OCI-LY3 (cell line): ENCODE measurements around the gene IGFL4.
A peak's percentile ranks its signal among the peaks of the same experiment; 100 is the strongest.

ENCODE experiments used
- H2AFZ ChIP-seq: fragments of 200-600, 300-600 bp; shearing (Covaris generic); 2 replicates; pipeline ENCODE4 v1.6.0; 2014; ENCODE audit warnings: antibody characterized with exemption, low read depth, low read length
- H3K27ac ChIP-seq: fragments of 200-600, 300-600 bp; sonication (generic); 2 replicates; pipeline ENCODE4 v1.5.1; 2014; ENCODE audit warnings: mild to moderate bottlenecking, low read length, moderate library complexity, mixed read lengths
- H3K27me3 ChIP-seq: fragments of 200-600, 300-600 bp; sonication (generic); 2 replicates; pipeline ENCODE4 v1.6.1; 2014; ENCODE audit warnings: low read depth, low read length, mixed read lengths
- H3K36me3 ChIP-seq: fragments of 200-600, 300-600 bp; sonication (generic); replicated peaks from 2 replicates; pipeline ENCODE3; 2014; ENCODE audit warnings: low read depth, low read length, mixed read lengths
- H3K4me1 ChIP-seq: fragments of 300-600, 200-600 bp; sonication (generic); 2 replicates; pipeline ENCODE4 v1.6.1; 2014; ENCODE audit warnings: low read length, mixed read lengths
- H3K4me2 ChIP-seq: fragments of 200-600, 300-600 bp; sonication (generic); 2 replicates; pipeline ENCODE4 v1.6.1; 2014; ENCODE audit warnings: low read length, mixed read lengths
- H3K4me3 ChIP-seq: fragments of 300-600, 200-600 bp; sonication (generic); 2 replicates; pipeline ENCODE4 v1.5.1; 2014; ENCODE audit warnings: antibody characterized with exemption, mild to moderate bottlenecking, low read length, moderate library complexity
- H3K79me2 ChIP-seq: fragments of 300-600, 200-600 bp; shearing (Covaris generic); 2 replicates; pipeline ENCODE4 v1.6.1; 2014; ENCODE audit warnings: mild to moderate bottlenecking, low read length, mixed read lengths
- H3K9ac ChIP-seq: fragments of 300-600, 200-600 bp; shearing (Covaris generic); 2 replicates; pipeline ENCODE4 v1.6.0; 2014; ENCODE audit warnings: mild to moderate bottlenecking, low read length, moderate library complexity
- H3K9me3 ChIP-seq: fragments of 200-600, 300-600 bp; shearing (Covaris generic); 2 replicates; pipeline ENCODE4 v1.6.1; 2014; ENCODE audit warnings: low read length, mixed read lengths; ENCODE audit not compliant: insufficient read depth
- H4K20me1 ChIP-seq: fragments of 200-600, 300-600 bp; sonication (generic); 2 replicates; pipeline ENCODE4 v1.6.1; 2016; ENCODE audit warnings: low read length, mixed read lengths; ENCODE audit not compliant: insufficient read depth
- CTCF ChIP-seq: fragments of 200-600, 300-600 bp; sonication (generic); IDR thresholded peaks from 2 replicates; pipeline ENCODE4 v1.5.1; 2014; ENCODE audit warnings: antibody characterized with exemption, low read length, low read depth
- EZH2phosphoT487 ChIP-seq: fragments of 200-600 bp; shearing (Covaris generic); IDR thresholded peaks from 2 replicates; pipeline ENCODE4 v1.6.1; 2018; ENCODE audit warnings: antibody characterized with exemption, mixed run types, low read depth

IGFL4 gene

GRCh38 chr19:45996933-45997332, 43.9 kb downstream of the IGFL4 start:
- no peaks in the 10 kb centered on the region for H3K9me3 ChIP-seq
- no peak overlapping the region for H3K9ac ChIP-seq
- H2AFZ ChIP-seq: no peak overlapping the region
- peaks cover 5% of the 10 kb centered on the region for H3K36me3 ChIP-seq
- H3K4me2 ChIP-seq: no peak overlapping the region
- peaks cover 7% of the 10 kb centered on the region for H3K79me2 ChIP-seq
- no peak overlapping the region for H3K27ac ChIP-seq
- H3K27me3 ChIP-seq: no peaks in the 10 kb centered on the region
- TF ChIP-seq CTCF (no peak), EZH2phosphoT487 (no peak)
- H3K4me1 ChIP-seq: peaks cover 7% of the 10 kb centered on the region
- no peaks in the 10 kb centered on the region for H4K20me1 ChIP-seq
- no peak overlapping the region for H3K4me3 ChIP-seq

- peak overlapping the region; percentile 61; the same call in 1 of the 2 replicates for H2AFZ ChIP-seq
- peaks cover 5% of the 10 kb centered on the region for H3K36me3 ChIP-seq
- peaks cover 7% of the 10 kb centered on the region for H3K79me2 ChIP-seq
- peak overlapping the region; percentile 82 for H3K9ac ChIP-seq
- H3K27me3 ChIP-seq: no peaks in the 10 kb centered on the region
- TF ChIP-seq CTCF (no peak), EZH2phosphoT487 (no peak)
- peak overlapping the region; percentile 82 for H3K4me2 ChIP-seq
- H3K9me3 ChIP-seq: no peaks in the 10 kb centered on the region
- H4K20me1 ChIP-seq: no peaks in the 10 kb centered on the region
- H3K4me3 ChIP-seq: peak overlapping the region; percentile 86
- H3K4me1 ChIP-seq: peaks cover 7% of the 10 kb centered on the region
- H3K27ac ChIP-seq: no peak overlapping the region
Observed at GRCh38 chr19:45995715-45996385, 45.0 kb downstream of the IGFL4 start.

GRCh38 chr19:45994998-45995714, 45.6 kb downstream of the IGFL4 start, which contains the start of gene CCDC61:
CCDC61 (plus strand) TSS chr19:45995467; CDS start chr19:46003019, 7,552 bp downstream.
- Histone ChIP-seq H3K27me3 (0 out of 2 replicates have a peak, but pooled peaks cover 3% of the 10 kb centered on the region), H3K4me3 (peak within 1 kb of the TSS; percentile 86), H3K4me1 (peaks cover 7% of the 10 kb centered on the region), H2AFZ (peak within 1 kb of the TSS; percentile 91), H3K9me3 (no peaks in the 10 kb centered on the region), H3K4me2 (peak within 1 kb of the TSS; percentile 82), H3K27ac (no peak within 1 kb of the TSS), H3K79me2 (peaks cover 7% of the 10 kb centered on the region), H4K20me1 (no peaks in the 10 kb centered on the region), H3K36me3 (peaks cover 5% of the 10 kb centered on the region), H3K9ac (peak within 1 kb of the TSS; percentile 82)
- TF ChIP-seq CTCF: no peak
- TF ChIP-seq EZH2phosphoT487: no peak

- peak overlapping the region; percentile 70 for H3K4me2 ChIP-seq
- peak overlapping the region; percentile 91 for H2AFZ ChIP-seq
- H3K4me1 ChIP-seq: peaks cover 7% of the 10 kb centered on the region
- no peaks in the 10 kb centered on the region for H4K20me1 ChIP-seq
- H3K79me2 ChIP-seq: peaks cover 7% of the 10 kb centered on the region
- peak overlapping the region; percentile 80 for H3K4me3 ChIP-seq
- H3K27me3 ChIP-seq: peaks cover 6% of the 10 kb centered on the region; the same call in 1 of the 2 replicates
- no peaks in the 10 kb centered on the region for H3K9me3 ChIP-seq
- no peak for TF ChIP-seq CTCF
- TF ChIP-seq EZH2phosphoT487: no peak
- H3K9ac ChIP-seq: peak overlapping the region; percentile 71
- H3K27ac ChIP-seq: no peak overlapping the region
- peaks cover 5% of the 10 kb centered on the region for H3K36me3 ChIP-seq
Observed at GRCh38 chr19:45994456-45994997, 46.3 kb downstream of the IGFL4 start.
